HFF-Myc (cell line): ENCODE results near the gene GATAD2A.

Experiments used
- DNase-seq: peaks from one replicate; pipeline ENCODE4 v3.0.0-alpha.2; 2011; ENCODE audit warnings: low read depth; ENCODE audit errors: extremely low read depth
- H3K4me3 ChIP-seq: replicated peaks from 2 replicates; pipeline ENCODE4 v1.5.1; 2011; ENCODE audit warnings: low read depth, mild to moderate bottlenecking, control low read depth, low read length
- CTCF ChIP-seq: IDR thresholded peaks from 2 replicates; pipeline ENCODE4 v1.5.1; 2012; ENCODE audit warnings: mild to moderate bottlenecking, low read depth, low read length, control low read depth; ENCODE audit errors: missing control alignments

Gene GATAD2A

GRCh38 chr19:19439176-19439482 lies 33.7 kb downstream of the GATAD2A start:
- DNase-seq, result no peak
- no peak overlapping the region for H3K4me3 ChIP-seq
- no peak for TF ChIP-seq CTCF

- TF ChIP-seq CTCF, result no peak
- DNase-seq, result no peak
- H3K4me3 ChIP-seq, result no peak overlapping the region
Observed at GRCh38 chr19:19443283-19443682, 37.8 kb downstream of the GATAD2A start.

- TF ChIP-seq CTCF, result no peak
- no peak overlapping the region for H3K4me3 ChIP-seq
- DNase-seq, result no peak
Observed at GRCh38 chr19:19443902-19444680, 38.6 kb downstream of the GATAD2A start.

GRCh38 chr19:19444681-19445155 lies 39.2 kb downstream of the GATAD2A start:
- no peak for DNase-seq
- TF ChIP-seq CTCF, result no peak
- no peak overlapping the region for H3K4me3 ChIP-seq

- no peak for DNase-seq
- TF ChIP-seq CTCF, result no peak
- no peak overlapping the region for H3K4me3 ChIP-seq
Observed at GRCh38 chr19:19445288-19445687, 39.8 kb downstream of the GATAD2A start.

- H3K4me3 ChIP-seq, result no peak overlapping the region
- DNase-seq, result no peak
- TF ChIP-seq CTCF, result no peak
Observed at GRCh38 chr19:19445911-19446361, 40.5 kb downstream of the GATAD2A start.
